Activated CD4-positive, alpha-beta T cell treated with anti-CD3 and anti-CD28 coated beads for 36 hours (primary cell): Measurements from ENCODE around the gene CCDC63. TPM values are rescaled to one million over a fixed set of nuclear protein-coding genes. Genes with fewer than 3 reads are reported as not detected.
A peak's percentile ranks its signal among the peaks of the same experiment; 100 is the strongest.

Source experiments
- ATAC-seq: fragments of 200-7000 bp; cut with Tn5 transposase; one replicate; pipeline ENCODE4 v1.10.0; 2021; ENCODE audit warnings: mild to moderate bottlenecking, moderate library complexity
- CTCF ChIA-PET: fragments of 350-600 bp; sonication (Branson Sonifier 250); formaldehyde crosslinking; loops from one replicate; lab custom pipeline; 2021; ENCODE audit warnings: antibody characterized with exemption; lab: Charles Lee
- POLR2A ChIA-PET: fragments of 350-600 bp; sonication (Branson Sonifier 250); formaldehyde crosslinking; loops from one replicate; lab custom pipeline; 2021; ENCODE audit warnings: antibody characterized with exemption, inconsistent platforms; lab: Charles Lee
- DNase-seq: peaks from one replicate; pipeline ENCODE4 v3.0.0-alpha.2; 2020
- H3K27ac Mint-ChIP-seq: one replicate; pipeline ENCODE4 v1.8.0; 2021; ENCODE audit warnings: mixed read lengths
- H3K27me3 Mint-ChIP-seq: one replicate; pipeline ENCODE4 v1.8.0; 2021; ENCODE audit warnings: mixed read lengths
- H3K36me3 Mint-ChIP-seq: one replicate; pipeline ENCODE4 v1.8.0; 2021; ENCODE audit warnings: low read depth, mixed read lengths
- H3K4me1 Mint-ChIP-seq: one replicate; pipeline ENCODE4 v1.8.0; 2021; ENCODE audit warnings: mixed read lengths
- H3K4me3 Mint-ChIP-seq: one replicate; pipeline ENCODE4 v1.8.0; 2021; ENCODE audit warnings: mild to moderate bottlenecking, moderate library complexity, mixed read lengths
- H3K9me3 Mint-ChIP-seq: one replicate; pipeline ENCODE4 v1.8.0; 2021; ENCODE audit warnings: low read depth, mixed read lengths
- intact Hi-C, 2 experiments: fragments of 100-400 bp; cut with DNase I in 1 of 2; cut with micrococcal nuclease in 1 of 2; formaldehyde crosslinking; loops; one replicate each; pipeline versions ENCODE4 v1.14.2 to v1.15.1; 2022 to 2024; cut with DNase I, micrococcal nuclease
- total RNA-seq, 2 experiments: library from RNA; stranded (reverse); gene quantifications; one replicate each; pipeline ENCODE4 v1.2.3, GENCODE V29; 2021

The CCDC63 gene
- total RNA-seq, 2 experiments from 2014 or later: not detected

DNA sequence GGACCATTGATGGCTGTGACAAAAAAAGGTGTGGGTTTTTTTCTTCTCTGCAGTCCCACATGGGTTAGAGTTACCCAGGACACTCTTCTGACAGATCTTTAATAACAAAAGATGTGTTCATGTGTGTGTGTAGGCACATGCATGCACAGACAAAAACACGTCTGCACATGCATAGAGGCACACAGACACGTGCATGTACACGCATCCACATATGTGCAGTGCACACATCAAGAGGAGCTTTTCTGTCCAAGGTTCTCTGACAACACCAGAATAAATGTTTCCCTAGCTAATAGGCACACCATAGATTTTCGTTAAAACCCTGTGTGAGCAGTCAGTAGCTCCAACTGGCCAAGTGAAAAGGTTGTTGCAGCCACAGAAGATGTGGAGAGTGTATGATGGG, 76.4 kb downstream of the CCDC63 start:
- DNase-seq (no peak), ATAC-seq (no peak)
- intact Hi-C loops: no loop called here
- no peaks in the 10 kb centered on the region for H3K9me3 Mint-ChIP-seq
- CTCF ChIA-PET: no interaction called here
- no peaks in the 10 kb centered on the region for H3K4me1 Mint-ChIP-seq
- H3K27ac Mint-ChIP-seq: no peak overlapping the region
- H3K27me3 Mint-ChIP-seq: peaks cover 3% of the 10 kb centered on the region
- POLR2A ChIA-PET: no interaction called here
- H3K36me3 Mint-ChIP-seq: no peaks in the 10 kb centered on the region
- H3K4me3 Mint-ChIP-seq: no peak overlapping the region

DNA sequence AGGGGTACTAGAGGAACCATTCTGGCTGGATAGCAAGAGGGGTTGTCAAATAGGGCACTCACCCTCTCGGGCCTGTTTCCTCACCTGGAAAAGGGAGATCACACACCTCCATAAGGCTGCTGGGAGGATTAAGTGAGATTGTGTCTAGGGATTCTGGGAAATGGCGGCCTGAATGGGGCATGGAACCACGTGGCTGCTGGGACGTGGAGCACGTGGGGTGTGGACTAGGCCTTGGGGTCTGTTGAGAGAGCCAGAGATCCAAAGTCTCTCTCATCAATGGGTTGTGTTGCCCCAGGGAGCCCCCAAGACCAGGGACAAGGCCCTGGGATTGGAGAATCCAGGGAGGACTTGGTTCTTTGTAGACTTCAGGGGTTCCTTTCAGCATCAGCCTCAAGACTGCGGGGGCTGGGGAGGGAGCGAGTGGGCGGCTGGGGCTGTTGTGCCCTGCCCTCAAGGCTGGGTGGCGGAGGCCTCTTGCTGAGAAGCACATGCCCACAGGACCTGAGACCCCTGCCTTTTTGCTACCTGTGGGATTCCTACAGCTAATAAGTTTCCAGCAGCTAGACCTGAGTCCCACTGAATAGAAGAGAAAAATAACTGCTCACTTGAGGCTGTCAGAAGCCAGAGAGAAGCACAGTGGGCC, 77.0 kb downstream of the CCDC63 start:
- intact Hi-C loops: no loop called here
- no peak for DNase-seq
- no peak overlapping the region for H3K27ac Mint-ChIP-seq
- no peak for ATAC-seq
- CTCF ChIA-PET: interaction anchor here (0.7 kb wide), 1 partner anchor 57 kb away, joined by 3 read pairs; no protein-coding TSS in a partner anchor
- no peak overlapping the region for H3K4me3 Mint-ChIP-seq
- H3K36me3 Mint-ChIP-seq: no peaks in the 10 kb centered on the region
- H3K9me3 Mint-ChIP-seq: no peaks in the 10 kb centered on the region
- POLR2A ChIA-PET: no interaction called here
- no peaks in the 10 kb centered on the region for H3K4me1 Mint-ChIP-seq
- peaks cover 3% of the 10 kb centered on the region for H3K27me3 Mint-ChIP-seq

DNA sequence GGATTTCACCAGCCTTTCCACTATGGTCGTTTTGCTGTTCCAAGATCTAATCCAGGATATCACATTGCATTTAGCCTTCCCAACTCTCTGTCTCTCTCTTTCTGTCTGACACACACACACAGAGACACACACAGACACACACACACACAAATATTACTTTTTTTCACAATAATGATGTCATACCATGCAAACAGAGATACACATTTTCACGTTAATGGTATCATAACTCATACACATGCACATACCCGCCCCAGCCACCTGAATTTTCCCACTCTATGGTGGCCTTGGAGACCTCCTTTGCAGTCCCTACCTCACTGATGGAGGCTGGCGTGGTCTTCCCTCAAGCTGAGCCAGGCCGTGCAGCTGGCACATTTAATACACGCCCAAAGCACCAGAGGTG, 80.8 kb downstream of the CCDC63 start:
- no peak for DNase-seq
- Mint-ChIP-seq H3K27ac (no peak overlapping the region), H3K36me3 (no peaks in the 10 kb centered on the region), H3K4me3 (no peak overlapping the region), H3K27me3 (peaks cover 3% of the 10 kb centered on the region), H3K4me1 (no peaks in the 10 kb centered on the region), H3K9me3 (no peaks in the 10 kb centered on the region)
- no peak for ATAC-seq
- ChIA-PET CTCF (interaction anchor here (1.5 kb wide), 1 partner anchor 10 kb away, joined by 4 read pairs; no protein-coding TSS in a partner anchor), POLR2A (no interaction called here)
- intact Hi-C loops: no loop called here

DNA sequence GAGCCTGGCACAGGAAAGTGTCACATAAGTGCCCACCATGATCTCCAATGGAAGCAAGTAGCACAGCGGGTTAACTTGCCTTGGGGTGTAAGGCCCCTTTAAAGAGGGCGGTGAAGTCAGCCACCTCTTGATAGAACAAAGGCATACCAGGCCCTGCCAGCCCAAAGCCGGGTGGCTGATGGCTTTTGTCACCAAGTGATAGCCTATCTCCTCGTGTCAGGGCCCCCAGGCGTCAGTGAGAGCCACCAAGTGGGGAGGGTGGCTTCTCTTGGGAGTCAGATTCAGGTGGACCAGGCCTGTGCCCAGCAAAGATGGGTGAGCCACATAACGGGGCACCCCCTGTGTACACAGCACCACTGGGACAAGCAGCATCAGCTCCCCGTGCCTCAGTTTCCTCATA, 81.9 kb downstream of the CCDC63 start:
- no peak for ATAC-seq
- CTCF ChIA-PET: interaction anchor here (0.7 to 1.5 kb wide), 2 partner anchors 9 to 375 kb away, joined by 3 to 4 read pairs; no protein-coding TSS in a partner anchor

DNA sequence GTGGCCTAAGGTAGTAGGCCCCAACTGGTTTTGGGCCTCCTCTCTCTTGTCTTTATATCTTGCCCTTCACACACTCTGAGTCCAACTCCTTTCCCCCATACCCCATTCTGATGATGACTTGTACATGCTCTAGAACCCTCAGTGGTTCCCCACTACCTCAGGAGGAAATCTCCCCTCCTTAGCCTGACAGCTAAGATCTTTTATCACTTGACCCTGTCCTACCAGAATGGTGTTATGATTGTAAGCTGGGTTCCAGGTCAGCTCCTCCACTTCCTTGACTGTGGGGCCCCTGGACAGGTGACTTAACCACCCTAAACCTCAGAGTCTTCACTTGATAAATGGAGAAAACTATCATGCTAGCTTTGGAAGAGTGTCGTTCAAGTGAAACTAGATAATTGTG, 83.0 kb downstream of the CCDC63 start:
- H3K27ac Mint-ChIP-seq: no peak overlapping the region
- intact Hi-C loops: loop anchor here in 1 of 2 experiments (10.0 kb wide), 1 partner anchor 105 kb away; the partner anchor contains the start of gene CUX2
- H3K9me3 Mint-ChIP-seq: no peaks in the 10 kb centered on the region
- ATAC-seq (no peak), DNase-seq (no peak)
- no peaks in the 10 kb centered on the region for H3K4me1 Mint-ChIP-seq
- no peaks in the 10 kb centered on the region for H3K36me3 Mint-ChIP-seq
- POLR2A ChIA-PET: no interaction called here
- H3K27me3 Mint-ChIP-seq: no peaks in the 10 kb centered on the region
- CTCF ChIA-PET: no interaction called here
- H3K4me3 Mint-ChIP-seq: no peak overlapping the region

More for the DNA sequence above, 81.9 kb downstream of the CCDC63 start:
- DNase-seq: no peak
- Mint-ChIP-seq H3K27me3 (peaks cover 2% of the 10 kb centered on the region), H3K4me3 (no peak overlapping the region), H3K4me1 (no peaks in the 10 kb centered on the region), H3K27ac (no peak overlapping the region), H3K9me3 (no peaks in the 10 kb centered on the region), H3K36me3 (no peaks in the 10 kb centered on the region)
- POLR2A ChIA-PET: no interaction called here
- intact Hi-C loops: no loop called here

DNA sequence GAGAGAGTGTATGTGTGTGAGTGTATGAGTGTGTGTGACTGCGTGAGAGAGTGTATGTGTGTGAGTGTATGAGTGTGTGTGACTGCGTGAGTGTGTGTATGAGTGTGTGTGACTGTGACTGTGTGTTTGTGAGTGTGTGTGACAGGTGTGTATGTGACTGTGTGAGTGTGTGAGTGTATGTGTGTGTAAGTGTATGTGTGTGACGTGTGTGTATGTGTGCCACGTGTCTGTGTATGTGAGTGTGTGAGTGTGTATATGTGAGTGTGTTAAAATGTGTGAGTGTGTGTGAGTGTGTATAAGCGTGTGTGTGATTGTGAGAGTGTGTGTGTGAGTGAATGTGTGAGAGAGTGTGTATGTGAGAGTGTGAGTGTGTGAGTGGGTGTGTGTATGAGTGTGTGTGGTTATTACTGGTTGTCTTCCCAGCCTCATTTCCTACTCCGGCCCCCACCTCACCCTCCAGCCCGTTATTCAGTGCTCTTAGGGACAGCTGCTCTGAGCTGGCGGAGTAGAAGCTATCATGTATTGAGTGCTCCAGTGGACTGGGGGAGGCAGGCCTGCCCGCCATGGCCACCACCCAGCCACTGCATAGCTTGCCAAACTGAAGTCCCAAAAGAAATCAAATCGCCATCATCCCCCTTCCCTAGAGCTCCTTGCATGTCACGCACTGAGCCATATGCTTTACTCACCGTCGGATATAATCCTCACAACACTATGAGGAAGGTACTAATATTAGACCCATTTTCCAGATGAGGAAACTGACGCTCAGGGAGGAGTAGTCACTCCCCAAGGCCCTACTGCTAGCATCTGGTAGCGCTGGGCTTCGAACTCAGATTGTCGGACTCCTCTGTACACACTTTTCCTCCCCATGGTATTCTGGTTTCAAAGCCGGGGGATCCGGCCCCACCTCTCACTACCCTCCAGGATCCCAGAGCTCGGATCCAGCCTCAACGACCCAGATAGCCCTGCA, 83.8 kb downstream of the CCDC63 start:
- H3K4me1 Mint-ChIP-seq: no peaks in the 10 kb centered on the region
- H3K9me3 Mint-ChIP-seq: no peaks in the 10 kb centered on the region
- no peak overlapping the region for H3K27ac Mint-ChIP-seq
- CTCF ChIA-PET: interaction anchor here (0.5 kb wide), 2 partner anchors 95 to 1514 kb away, joined by 3 to 4 read pairs; no protein-coding TSS in a partner anchor
- intact Hi-C loops: loop anchor here in 1 of 2 experiments (10.0 kb wide), 1 partner anchor 104 kb away; the partner anchor contains the start of gene CUX2
- ATAC-seq: no peak
- POLR2A ChIA-PET: no interaction called here
- H3K36me3 Mint-ChIP-seq: no peaks in the 10 kb centered on the region
- no peaks in the 10 kb centered on the region for H3K27me3 Mint-ChIP-seq
- no peak overlapping the region for H3K4me3 Mint-ChIP-seq
- DNase-seq: no peak

DNA sequence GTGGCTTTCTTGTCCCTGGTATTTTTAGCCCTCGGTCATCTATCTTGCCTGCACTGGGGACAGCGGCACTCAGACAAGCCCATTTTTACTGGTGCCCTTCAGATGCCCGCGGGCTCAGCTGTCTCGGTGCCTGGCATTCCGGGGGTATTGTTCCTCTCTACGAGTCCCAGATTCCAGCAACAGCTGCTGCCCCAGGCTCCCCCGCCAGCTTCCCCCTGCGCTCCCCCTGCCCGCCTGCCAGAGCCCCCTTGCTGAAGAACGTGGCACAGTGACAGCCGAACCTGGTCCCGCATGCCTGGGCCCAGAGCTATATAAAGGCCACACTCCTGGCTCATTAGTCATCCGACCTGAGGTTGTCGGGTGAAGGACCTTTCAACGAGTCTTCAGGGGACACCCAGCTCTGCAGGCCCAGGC, 84.5 kb downstream of the CCDC63 start:
- intact Hi-C loops: loop anchor here in 1 of 2 experiments (10.0 kb wide), 1 partner anchor 103 kb away; the partner anchor contains the start of gene CUX2
- Mint-ChIP-seq H3K36me3 (no peaks in the 10 kb centered on the region), H3K4me3 (no peak overlapping the region), H3K9me3 (no peaks in the 10 kb centered on the region), H3K27ac (no peak overlapping the region), H3K4me1 (no peaks in the 10 kb centered on the region), H3K27me3 (peaks cover under 1% of the 10 kb centered on the region)
- CTCF ChIA-PET: interaction anchor here (0.5 kb wide), 2 partner anchors 94 to 1515 kb away, joined by 3 to 4 read pairs; no protein-coding TSS in a partner anchor
- POLR2A ChIA-PET: no interaction called here
- DNase-seq (no peak), ATAC-seq (no peak)

DNA sequence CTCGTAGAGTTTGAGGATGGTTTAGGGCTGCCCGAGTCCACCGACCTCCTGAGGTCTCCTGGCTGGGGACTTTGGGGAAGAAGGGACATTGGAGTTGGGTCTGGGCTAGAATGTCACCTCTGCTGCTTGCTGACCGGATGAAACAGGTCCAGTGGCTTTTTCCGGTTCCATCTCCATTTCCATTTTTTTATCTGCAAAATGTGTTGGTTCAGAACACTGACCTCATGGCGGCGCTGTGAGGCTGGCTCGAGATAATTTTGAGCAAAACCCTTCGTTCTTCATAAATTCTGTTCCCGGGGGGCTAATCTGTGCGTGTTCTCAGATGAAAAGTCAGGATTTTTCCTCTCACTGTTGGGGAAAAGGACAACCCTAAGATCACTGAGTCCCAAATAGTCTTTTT, 85.3 kb downstream of the CCDC63 start:
- Mint-ChIP-seq H3K9me3 (no peaks in the 10 kb centered on the region), H3K27ac (no peak overlapping the region), H3K4me1 (peaks cover 1% of the 10 kb centered on the region), H3K4me3 (no peak overlapping the region), H3K36me3 (no peaks in the 10 kb centered on the region), H3K27me3 (peaks cover 4% of the 10 kb centered on the region)
- ChIA-PET POLR2A (no interaction called here), CTCF (no interaction called here)
- intact Hi-C loops: loop anchor here in 1 of 2 experiments (10.0 kb wide), 1 partner anchor 103 kb away; the partner anchor contains the start of gene CUX2
- ATAC-seq (no peak), DNase-seq (peak; percentile 32)

DNA sequence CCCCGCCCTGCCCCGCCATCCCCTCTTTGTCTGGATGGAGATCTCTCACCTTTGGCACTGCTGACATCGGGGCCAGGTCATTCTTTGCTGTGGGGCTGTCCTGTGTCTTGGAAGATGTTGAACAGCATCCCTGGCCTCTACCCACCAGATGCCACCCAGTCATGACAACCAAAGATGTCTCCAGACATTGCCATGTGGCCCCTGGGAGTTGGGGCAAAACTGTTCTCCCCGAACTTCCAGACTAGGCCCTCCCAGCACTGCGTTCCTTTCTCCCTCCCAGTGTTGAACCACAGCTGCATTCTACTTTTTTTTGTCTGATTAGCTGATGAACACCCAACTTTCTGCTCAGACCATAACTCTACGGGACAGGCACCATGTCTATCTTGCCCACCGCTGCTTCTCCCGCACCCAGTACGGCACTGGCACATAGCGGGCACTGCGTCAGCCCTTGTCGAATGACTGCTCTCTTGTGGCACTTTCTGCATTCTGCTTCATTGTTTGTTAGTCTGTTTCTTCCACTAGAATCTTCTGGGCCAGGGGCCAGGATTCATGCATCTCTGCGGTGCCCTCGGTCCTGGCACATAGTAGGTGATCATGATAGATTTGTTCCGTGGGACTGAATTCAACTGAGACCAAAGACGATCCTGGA, 86.7 kb downstream of the CCDC63 start:
- H3K4me3 Mint-ChIP-seq: no peak overlapping the region

DNA sequence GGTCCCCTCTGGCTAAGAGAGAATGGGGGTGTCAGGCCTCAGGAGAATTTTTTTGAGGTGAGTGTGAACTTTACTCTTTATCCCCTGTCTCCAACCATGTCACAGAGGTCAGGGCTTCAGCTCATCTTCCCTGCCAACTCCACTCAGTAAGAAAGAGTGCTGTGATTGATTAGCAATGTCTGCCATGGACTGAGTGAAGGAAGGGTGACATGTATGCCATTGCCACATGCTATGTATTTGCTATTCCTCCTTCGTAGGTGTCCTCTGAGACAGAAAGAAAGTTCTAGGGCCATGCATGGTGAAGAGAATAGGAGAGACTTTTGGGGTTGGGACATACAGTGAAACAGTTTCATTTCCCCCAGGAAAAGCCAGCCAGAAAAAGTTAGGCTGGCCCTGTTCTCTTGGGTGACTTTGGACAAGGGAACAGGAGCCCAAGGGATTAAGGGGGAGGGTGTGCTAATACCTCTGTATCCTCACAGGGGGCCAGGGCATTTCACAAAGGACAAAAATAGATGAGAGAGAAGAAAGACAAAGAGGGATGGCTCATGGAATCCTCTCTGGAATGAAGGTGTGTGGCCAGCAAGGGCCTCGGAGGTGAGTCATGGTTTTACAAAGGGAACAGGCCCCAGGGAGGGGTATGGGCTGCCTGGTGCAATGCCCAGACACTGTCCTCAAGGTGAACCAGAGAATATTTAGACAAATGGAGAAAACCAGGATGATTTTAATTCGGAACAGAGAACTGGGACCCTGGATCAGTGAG, 87.5 kb downstream of the CCDC63 start:
- no peaks in the 10 kb centered on the region for H3K36me3 Mint-ChIP-seq
- H3K9me3 Mint-ChIP-seq: no peaks in the 10 kb centered on the region
- peaks cover 10% of the 10 kb centered on the region for H3K27me3 Mint-ChIP-seq
- CTCF ChIA-PET: no interaction called here
- POLR2A ChIA-PET: no interaction called here
- peaks cover 5% of the 10 kb centered on the region for H3K4me1 Mint-ChIP-seq
- DNase-seq (no peak), ATAC-seq (no peak)
- H3K4me3 Mint-ChIP-seq: no peak overlapping the region
- no peak overlapping the region for H3K27ac Mint-ChIP-seq
- intact Hi-C loops: loop anchor here in 1 of 2 experiments (10.0 kb wide), 1 partner anchor 101 kb away; the partner anchor contains the start of gene CUX2

More for the DNA sequence above, 86.7 kb downstream of the CCDC63 start:
- CTCF ChIA-PET: no interaction called here
- no peak overlapping the region for H3K27ac Mint-ChIP-seq
- peaks cover 10% of the 10 kb centered on the region for H3K27me3 Mint-ChIP-seq
- POLR2A ChIA-PET: no interaction called here
- no peaks in the 10 kb centered on the region for H3K9me3 Mint-ChIP-seq
- ATAC-seq: no peak
- no peaks in the 10 kb centered on the region for H3K36me3 Mint-ChIP-seq
- no peak for DNase-seq
- intact Hi-C loops: loop anchor here in 1 of 2 experiments (10.0 kb wide), 1 partner anchor 101 kb away; the partner anchor contains the start of gene CUX2
- peaks cover 5% of the 10 kb centered on the region for H3K4me1 Mint-ChIP-seq
